Stimulated activated CD4-positive, alpha-beta T cell treated with anti-CD3 and anti-CD28 coated beads, TNF-alpha, amount 100 ng/mL, for 24 hours (primary cell): Measurements from ENCODE around the gene CHD9.
"Not testable (repeated sequence)": the region's sequence is repeated elsewhere in the genome, so short reads cannot be mapped to it uniquely, and the experiment has no call there.

Experiments
- DNase-seq, 3 experiments: peaks; one replicate each; pipeline ENCODE4 v3.0.0-alpha.2; 2020; ENCODE audit warnings: low read depth in 3 of 3

Gene CHD9

GRCh38 chr16:53071748-53072301 lies 17.0 kb downstream of the CHD9 start:
- no peak for DNase-seq

DNA sequence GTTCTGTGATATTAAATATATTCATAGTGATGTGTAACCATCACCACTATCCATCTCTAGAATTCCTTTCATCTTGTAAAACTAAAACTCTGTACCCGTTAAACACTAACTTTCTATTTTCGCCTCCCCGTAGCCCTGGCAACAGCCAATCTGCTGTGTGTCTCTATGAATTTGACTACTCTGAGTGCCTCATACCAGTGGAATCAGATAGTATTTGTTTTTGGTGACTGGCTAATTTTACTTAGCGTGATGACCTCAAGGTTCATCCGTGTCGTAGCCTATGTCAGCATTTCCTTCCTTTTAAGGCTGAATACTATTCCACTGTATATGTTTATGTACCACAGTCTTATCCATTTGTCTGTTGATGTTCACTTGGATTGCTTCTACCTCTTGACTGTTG lies 18.2 kb downstream of the CHD9 start:
- DNase-seq, result no peak

DNA sequence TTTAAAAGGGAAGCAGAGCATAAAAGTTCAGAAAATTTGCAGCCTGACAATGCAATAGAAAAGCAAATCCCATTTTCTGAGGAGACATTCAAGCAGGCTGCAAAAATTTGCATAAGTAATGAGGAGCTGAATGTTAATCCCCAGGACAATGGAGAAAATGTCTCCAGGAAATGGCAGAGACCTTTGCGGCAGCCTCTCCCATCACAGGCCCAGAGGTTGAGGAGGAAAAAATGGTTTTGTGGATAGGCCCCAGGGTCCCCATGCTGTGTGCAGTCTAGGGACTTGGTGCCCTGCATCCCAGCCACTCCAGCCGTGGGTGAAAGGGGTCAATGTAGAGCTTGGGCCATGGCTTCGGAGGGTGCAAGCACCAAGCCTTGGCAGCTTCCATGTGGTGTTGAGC lies 19.5 kb downstream of the CHD9 start:
- not testable (repeated sequence) for DNase-seq

GRCh38 chr16:53075461-53075860 lies 20.7 kb downstream of the CHD9 start:
- DNase-seq, result not testable (repeated sequence)

DNA sequence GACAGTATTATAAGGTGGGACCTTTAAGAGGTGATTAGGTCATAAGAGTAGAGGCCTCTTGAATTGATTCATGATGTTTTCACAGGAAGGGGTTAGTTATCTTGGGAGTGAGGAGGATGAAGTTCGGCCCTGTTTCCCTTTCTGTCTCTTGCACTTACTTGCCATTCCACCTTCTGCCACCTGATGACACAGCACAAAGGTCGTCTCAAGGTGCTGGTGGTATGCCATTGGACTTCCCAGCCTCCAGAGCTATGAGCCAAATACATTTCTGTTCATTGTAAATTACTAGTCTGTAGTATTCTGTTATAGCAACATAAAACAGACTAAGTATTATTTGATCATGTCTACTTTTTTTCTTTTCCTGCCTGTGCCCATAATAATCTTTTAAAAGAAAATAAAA lies 23.5 kb downstream of the CHD9 start:
- no peak for DNase-seq

GRCh38 chr16:53078765-53079485 lies 24.1 kb downstream of the CHD9 start:
- no peak for DNase-seq

DNA sequence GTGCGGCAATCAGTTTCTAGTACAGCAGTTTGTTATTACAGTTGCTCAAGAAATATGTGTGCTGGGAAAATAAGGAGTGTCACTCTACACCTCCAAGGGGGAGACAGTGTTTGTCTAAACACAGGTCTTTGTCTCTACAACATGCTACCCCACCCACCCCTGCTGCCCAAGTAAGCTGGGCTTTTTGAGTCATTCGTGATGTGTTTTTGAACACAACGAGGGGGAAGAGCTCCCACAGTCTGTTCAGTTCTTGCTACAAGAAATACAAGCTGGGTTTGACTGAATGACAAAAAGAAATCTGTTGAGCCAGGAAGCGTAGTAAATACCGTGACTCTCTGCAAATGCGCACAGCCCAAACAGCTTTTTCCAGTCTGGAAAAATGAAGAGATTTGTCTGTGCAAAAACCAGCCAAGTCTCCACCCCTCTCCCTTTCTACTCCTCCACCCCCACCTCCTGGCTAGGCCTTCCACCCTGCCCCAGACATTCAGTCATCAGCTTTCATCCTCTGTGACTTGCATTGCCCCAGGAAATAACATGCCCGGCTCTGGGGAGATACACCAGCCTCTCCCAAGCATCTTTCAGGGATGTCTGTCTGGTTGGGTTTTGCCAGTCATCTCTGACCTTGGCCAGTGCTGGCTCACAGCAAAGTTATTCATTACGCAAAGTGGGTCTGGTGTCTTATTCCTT lies 25.7 kb downstream of the CHD9 start:
- no peak for DNase-seq

- DNase-seq, result no peak
Observed at GRCh38 chr16:53081032-53081424, 26.2 kb downstream of the CHD9 start.

GRCh38 chr16:53081686-53082407 lies 27.1 kb downstream of the CHD9 start:
- DNase-seq, result no peak

DNA sequence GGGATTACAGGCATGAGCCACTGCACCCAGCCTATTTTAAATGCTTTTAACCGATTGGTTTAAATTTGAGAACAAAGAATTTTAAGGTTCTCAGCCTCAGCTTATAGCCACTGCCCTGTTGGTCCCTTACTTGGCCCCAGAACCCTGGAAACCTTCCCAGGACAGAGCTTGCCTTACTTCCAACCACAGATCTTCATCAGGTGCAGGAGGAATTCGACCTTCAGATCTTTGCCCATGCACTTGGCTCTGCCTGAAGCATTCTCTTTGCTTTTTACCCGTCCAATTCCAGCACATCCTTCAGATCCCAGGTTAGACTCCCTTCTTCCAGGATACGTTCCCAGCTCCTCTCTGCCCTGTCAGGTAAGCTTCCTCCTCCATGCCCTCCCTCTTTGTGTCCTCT lies 27.7 kb downstream of the CHD9 start:
- no peak for DNase-seq

GRCh38 chr16:53083119-53083518 lies 28.3 kb downstream of the CHD9 start:
- no peak for DNase-seq

DNA sequence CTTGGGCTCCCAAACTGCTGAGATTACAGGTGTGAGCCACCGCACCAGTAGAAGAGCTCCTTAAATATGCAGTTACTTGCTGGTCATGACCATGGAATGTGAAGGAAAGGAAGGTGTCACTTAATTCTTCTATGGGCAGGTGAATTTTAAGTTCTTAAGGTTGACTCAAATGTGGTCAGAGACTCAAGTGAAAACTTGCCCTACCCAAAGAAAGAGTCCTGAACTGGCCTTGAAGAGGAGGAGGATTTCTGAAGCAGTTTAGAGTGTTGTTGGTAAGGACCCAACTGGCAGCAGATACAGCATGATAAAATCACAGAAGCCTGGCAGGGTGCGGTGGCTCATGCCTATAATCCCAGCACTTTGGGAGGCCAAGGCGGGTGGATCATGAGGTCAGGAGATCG lies 29.4 kb downstream of the CHD9 start:
- DNase-seq, result no peak

DNA sequence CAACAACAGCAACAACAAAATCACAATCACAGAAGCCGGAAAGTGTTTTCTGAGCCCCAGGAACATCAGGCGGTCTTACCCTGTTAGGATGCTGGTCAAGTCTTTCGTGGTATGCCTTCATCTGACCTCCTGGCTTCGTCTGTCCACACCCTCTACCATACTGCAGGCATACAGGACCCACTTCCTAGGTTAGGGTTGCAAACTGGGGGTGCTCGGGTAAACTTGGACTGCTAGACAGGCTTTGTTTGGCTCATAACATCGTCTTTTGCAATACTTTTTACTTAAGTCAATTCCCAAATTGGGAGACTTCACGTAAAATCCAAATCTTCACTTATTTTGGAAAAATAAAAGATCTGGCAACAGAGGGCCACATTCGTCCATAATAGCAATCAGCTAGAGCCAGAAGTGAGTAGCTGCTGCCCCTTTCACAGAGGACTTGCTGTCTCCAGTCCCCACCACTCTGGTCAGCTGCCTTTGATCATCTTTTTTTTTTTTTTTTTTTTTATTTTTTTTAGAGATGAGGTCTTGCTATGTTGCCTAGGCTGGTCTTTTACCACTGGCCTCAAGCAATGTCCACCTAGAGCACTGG lies 30.0 kb downstream of the CHD9 start:
- DNase-seq, result no peak

GRCh38 chr16:53085369-53085843 lies 30.6 kb downstream of the CHD9 start:
- no peak for DNase-seq

GRCh38 chr16:53085931-53086421 lies 31.2 kb downstream of the CHD9 start:
- no peak for DNase-seq

DNA sequence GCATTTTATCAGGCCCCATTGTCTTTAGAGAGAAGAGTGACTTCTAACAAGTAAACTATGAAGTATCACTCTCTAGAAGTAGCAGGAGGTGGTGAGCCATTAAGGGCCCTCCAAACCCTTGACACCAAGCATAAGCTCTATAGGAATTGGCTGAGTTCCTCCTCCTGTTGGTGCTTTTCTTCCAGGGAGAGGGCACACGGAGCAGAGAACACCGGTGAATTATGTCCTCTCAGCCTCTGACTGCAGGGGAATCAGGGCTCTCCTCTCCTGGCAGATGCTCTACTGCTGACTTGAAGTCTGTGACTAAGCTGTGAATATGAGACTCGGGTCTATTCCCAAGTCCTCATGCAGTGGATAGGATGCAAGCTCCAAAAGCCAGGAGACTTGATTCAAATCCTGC lies 32.3 kb downstream of the CHD9 start:
- DNase-seq, result no peak

- DNase-seq, result no peak
Observed at GRCh38 chr16:53089434-53090285, 34.9 kb downstream of the CHD9 start.

DNA sequence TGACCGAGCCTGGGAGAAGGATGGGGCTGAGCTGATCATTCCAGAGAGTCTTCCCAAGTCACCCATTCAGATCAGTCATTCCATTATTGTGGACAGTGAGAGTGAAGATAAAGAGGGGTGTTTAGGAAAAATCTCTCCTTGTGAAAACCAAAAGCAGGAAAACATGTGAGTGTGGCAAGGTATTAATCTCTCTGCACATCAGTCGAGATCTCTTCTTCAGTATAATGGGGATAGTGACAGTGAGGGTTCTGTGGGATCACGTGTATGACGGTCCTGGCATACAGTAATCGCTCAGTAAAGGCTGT lies 35.4 kb downstream of the CHD9 start:
- no peak for DNase-seq

- no peak for DNase-seq
Observed at GRCh38 chr16:53090591-53091411, 36.0 kb downstream of the CHD9 start.
